Activated naive CD4-positive, alpha-beta T cell (primary cell): Measurements from ENCODE around the gene HTR1D.

Source experiments
- DNase-seq, 4 experiments: peaks; one replicate each; lab custom pipeline; 2025; lab: John Stamatoyannopoulos, UW

Gene HTR1D

DNA sequence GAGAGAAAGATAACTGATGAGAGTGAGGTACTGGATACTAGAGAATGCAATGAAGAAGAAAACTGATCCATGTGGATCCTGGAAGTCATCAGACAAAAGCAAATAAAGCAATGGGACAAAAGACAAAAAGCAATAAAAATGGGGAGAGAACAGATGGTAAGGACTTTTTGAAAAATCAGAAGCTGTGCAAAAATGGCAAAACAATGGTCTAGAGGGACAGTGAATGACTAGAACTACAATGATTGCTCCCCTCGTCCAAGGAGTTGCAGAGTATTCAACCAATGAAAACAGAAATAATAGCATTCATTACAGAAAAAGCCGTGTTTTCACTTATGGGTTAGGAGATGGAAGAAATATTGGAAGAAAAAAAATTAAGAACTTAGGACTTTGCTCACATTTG is 67.2 kb downstream of the HTR1D start:
- DNase-seq: no peak

DNA sequence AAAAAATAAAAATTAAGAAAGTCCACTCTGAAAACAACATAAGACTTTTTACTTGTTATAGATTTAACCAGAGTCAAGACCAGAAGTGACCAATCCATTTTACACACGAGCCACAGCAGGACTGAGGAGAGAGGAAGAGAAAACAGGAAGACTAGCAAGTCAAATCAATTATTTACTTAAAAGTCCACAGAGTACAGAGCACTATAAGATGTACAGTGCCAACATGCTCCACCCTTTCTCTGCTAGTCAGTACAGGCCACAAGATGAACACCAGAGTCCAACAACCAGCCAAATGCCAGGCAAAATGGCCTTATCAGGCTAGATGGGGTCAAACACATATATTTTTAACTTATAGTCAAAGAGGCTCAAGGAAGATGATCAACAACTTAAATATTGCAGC is 68.2 kb downstream of the HTR1D start:
- DNase-seq: no peak

DNA sequence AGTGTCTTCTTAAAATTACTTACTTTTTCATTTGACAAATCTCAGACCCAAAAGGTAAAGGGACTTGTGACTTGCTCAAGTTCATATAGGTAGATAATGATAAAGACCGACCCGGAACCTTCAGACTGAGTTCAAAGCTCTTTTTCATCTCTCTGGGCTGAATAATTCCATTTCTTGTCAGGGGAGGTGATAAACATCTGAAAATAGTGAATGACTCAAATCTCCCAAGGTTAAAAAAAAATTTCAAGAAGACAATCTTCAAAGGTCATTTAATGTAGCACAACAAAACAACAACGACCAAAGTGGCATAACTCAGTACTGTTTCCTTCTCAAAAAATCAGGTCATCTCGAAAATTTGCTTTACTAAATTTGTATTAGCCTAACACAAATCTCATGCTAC is 69.2 kb downstream of the HTR1D start:
- DNase-seq: no peak
